GM06990 (cell line): ENCODE measurements around the gene PRKN.

Source experiments
- DNase-seq: peaks from one replicate; pipeline ENCODE4 v3.0.0-alpha.2; 2011; ENCODE audit not compliant: insufficient read length; ENCODE audit errors: extremely low read depth
- H3K27me3 ChIP-seq: replicated peaks from 2 replicates; pipeline ENCODE4 v1.6.0; 2011; ENCODE audit warnings: low read length; ENCODE audit not compliant: control insufficient read depth, insufficient read depth
- H3K36me3 ChIP-seq: 2 replicates; pipeline ENCODE4 v1.5.1; 2011; ENCODE audit warnings: low read length; ENCODE audit not compliant: control insufficient read depth, insufficient read depth
- H3K4me3 ChIP-seq: replicated peaks from 2 replicates; pipeline ENCODE4 v1.5.1; 2011; ENCODE audit warnings: low read depth, mild to moderate bottlenecking, control low read depth, low read length
- CTCF ChIP-seq: IDR thresholded peaks from 2 replicates; pipeline ENCODE4 v1.5.1; 2011; ENCODE audit warnings: low read length, control low read depth, mild to moderate bottlenecking, inconsistent platforms; ENCODE audit not compliant: insufficient read depth, poor library complexity, severe bottlenecking

Gene PRKN

GRCh38 chr6:161534264-161534873, 1193.2 kb downstream of the PRKN start:
- Histone ChIP-seq H3K36me3 (no peaks in the 10 kb centered on the region), H3K27me3 (no peaks in the 10 kb centered on the region), H3K4me3 (no peak overlapping the region)
- no peak for TF ChIP-seq CTCF
- no peak for DNase-seq

DNA sequence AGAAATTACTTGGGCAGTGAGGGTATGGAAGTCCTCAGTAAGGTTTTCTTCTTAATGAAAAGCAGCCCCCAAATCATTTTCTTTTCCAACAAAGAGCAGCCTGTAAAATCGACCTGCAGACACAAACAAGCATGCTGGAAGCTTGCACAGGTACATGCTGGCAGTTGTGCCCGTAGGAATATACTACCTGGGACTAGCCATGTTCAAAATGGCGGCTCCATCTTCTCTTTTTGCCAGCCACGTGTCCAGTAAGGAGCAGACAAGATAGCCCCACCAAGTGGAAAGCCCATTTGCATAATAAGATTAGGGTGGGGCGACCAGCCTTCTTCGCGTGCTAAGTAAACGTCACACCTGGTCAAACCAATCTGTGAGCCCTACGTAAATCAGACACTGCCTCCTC, 1194.3 kb downstream of the PRKN start:
- DNase-seq: no peak
- Histone ChIP-seq H3K36me3 (no peaks in the 10 kb centered on the region), H3K27me3 (no peaks in the 10 kb centered on the region), H3K4me3 (no peak overlapping the region)
- TF ChIP-seq CTCF: no peak

DNA sequence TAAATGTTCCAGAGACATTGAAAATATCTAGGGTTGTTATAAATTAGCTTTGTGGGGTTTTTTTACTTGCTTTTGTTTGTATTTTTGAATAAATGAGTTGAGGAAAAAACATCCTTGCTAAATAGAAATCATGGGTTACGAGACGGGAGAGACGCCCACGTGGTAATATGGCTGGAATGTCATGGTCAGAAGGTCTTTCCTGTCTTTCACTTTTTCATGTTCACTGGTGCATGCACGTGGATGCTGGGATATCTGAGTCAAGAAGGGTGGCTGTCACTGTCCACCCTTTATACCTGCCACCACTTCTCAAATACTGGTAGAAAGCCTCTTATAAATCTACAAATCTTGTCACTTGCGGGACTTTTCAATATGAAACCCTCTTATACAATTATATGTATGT, 1195.0 kb downstream of the PRKN start:
- DNase-seq: no peak
- no peak for TF ChIP-seq CTCF
- H3K36me3 ChIP-seq: no peaks in the 10 kb centered on the region

DNA sequence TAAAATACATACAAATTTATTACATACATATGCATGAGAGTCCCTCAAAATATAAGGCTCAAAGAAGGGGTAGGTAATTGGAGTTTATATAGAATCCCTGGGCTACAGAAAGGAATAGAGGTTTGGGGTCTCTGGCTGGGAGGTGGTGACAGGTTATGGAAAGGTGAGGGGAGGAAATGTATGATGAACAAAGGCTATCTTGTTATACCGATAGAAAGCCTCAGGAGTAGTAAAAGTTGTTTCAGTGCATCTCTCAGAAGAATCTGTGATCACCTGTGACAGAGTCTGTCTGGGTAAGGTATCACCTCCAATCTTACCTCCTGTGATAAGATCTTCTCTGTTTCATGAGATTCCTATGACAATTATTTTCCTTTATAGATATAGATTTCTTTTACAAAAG, 1200.8 kb downstream of the PRKN start:
- TF ChIP-seq CTCF: no peak
- Histone ChIP-seq H3K4me3 (no peak overlapping the region), H3K27me3 (no peaks in the 10 kb centered on the region), H3K36me3 (no peaks in the 10 kb centered on the region)
- no peak for DNase-seq

More for the DNA sequence above, 1195.0 kb downstream of the PRKN start:
- Histone ChIP-seq H3K27me3 (no peaks in the 10 kb centered on the region), H3K4me3 (no peak overlapping the region)

DNA sequence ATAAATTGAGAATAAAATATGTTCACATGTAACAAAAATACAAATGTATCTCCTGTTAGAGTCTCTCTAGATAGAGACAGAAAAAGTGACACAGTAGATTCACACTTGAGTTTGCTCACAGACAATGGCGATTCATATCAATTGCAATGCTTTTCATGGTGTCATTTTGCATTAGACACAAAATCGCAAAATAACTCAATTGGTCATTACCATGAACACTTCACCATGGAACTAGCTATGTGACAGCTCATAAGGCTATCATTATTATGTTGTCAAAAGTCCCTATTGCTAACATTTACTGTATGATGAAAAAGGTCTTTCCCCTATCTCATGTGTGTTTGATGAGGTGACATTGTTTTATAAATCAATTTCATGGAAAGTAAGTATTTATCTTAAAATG, 1204.2 kb downstream of the PRKN start:
- H3K27me3 ChIP-seq: no peaks in the 10 kb centered on the region
- TF ChIP-seq CTCF: no peak
- H3K36me3 ChIP-seq: no peaks in the 10 kb centered on the region
- no peak overlapping the region for H3K4me3 ChIP-seq
- DNase-seq: no peak

GRCh38 chr6:161522276-161522675, 1205.3 kb downstream of the PRKN start:
- H3K36me3 ChIP-seq: no peaks in the 10 kb centered on the region
- H3K27me3 ChIP-seq: no peaks in the 10 kb centered on the region
- no peak for TF ChIP-seq CTCF
- no peak for DNase-seq
- no peak overlapping the region for H3K4me3 ChIP-seq
